ENCODE results near the gene MYRF.

- TF ChIP-seq CTCF (IDR thresholded peaks at IDR 0.05) (no peak), POLR2A (IDR thresholded peaks at IDR 0.05) (no peak)
Measured at GRCh38 chr11:61714916-61715315, 37.5 kb upstream of the MYRF start.

Data from heart left ventricle (tissue), 13 donors.